Measurements from ENCODE around the gene USP4. TPM values are rescaled to one million over a fixed set of nuclear protein-coding genes. Genes with fewer than 3 reads are reported as not detected.
A peak's percentile ranks its signal among the peaks of the same experiment; 100 is the strongest.
"Not testable (repeated sequence)": the region's sequence is repeated elsewhere in the genome, so short reads cannot be mapped to it uniquely, and the experiment has no call there.

Gene USP4
- total and polyA plus RNA-seq, 2 experiments from 2014 or later, result 16.9 to 20.3 TPM

GRCh38 chr3:49333091-49333490 lies 6.8 kb downstream of the USP4 start:
- TF ChIP-seq CTCF (conservative IDR thresholded peaks at IDR 0.05; ENCODE audit: low read depth in 2 of 2) (no peak), NANOG (IDR thresholded peaks at IDR 0.05; ENCODE audit: borderline replicate concordance) (no peak), REST (IDR thresholded peaks at IDR 0.05; ENCODE audit: unreplicated experiment) (no peak)
- no peak for ATAC-seq

GRCh38 chr3:49329186-49329585 lies 10.7 kb downstream of the USP4 start:
- no peaks in the 10 kb centered on the region for H3K4me1 ChIP-seq (ENCODE audit: insufficient read depth)
- no peaks in the 10 kb centered on the region for H3K4me1 Mint-ChIP-seq
- H4K20me1 ChIP-seq (replicated peaks; ENCODE audit: insufficient read depth), result no peaks in the 10 kb centered on the region
- H3K4me3 Mint-ChIP-seq, result no peak overlapping the region
- H3K9me2 ChIP-seq (ENCODE audit: insufficient read depth), result no peaks in the 10 kb centered on the region
- H3F3A ChIP-seq (replicated peaks; ENCODE audit: low read depth), result 0 out of 2 replicates have a peak, but pooled peaks cover 2% of the 10 kb centered on the region
- H3K79me2 ChIP-seq (replicated peaks; ENCODE audit: insufficient read depth), result no peaks in the 10 kb centered on the region
- no peak overlapping the region for H2AFZ ChIP-seq
- no peak overlapping the region for H3K4me3 ChIP-seq
- TF ChIP-seq STAT1 (IDR thresholded peaks at IDR 0.05; ENCODE audit: unreplicated experiment) (no peak), ZNF331 (CRISPR knock-in tag; IDR thresholded peaks at IDR 0.05; ENCODE audit: low read depth) (no peak), JUNB (IDR thresholded peaks at IDR 0.05; ENCODE audit: unreplicated experiment) (no peak)
- H3K27me3 ChIP-seq (ENCODE audit: insufficient read depth), result no peaks in the 10 kb centered on the region
- no peak overlapping the region; the same call in 1 of the 2 replicates for H3K27ac Mint-ChIP-seq
- H3K36me3 Mint-ChIP-seq (ENCODE audit: low read depth), result peaks cover 72% of the 10 kb centered on the region
- H3K9me3 Mint-ChIP-seq, result no peaks in the 10 kb centered on the region
- no peak overlapping the region for H3K4me2 ChIP-seq
- no peak overlapping the region for H3K27ac ChIP-seq (ENCODE audit: low read depth)
- ATAC-seq, result no peak
- peaks cover 7% of the 10 kb centered on the region; the same call in 1 of the 2 replicates for H3K36me3 ChIP-seq (ENCODE audit: insufficient read depth)
- no peak for DNase-seq (ENCODE audit: low spot score)
- peaks cover 2% of the 10 kb centered on the region for H3K27me3 Mint-ChIP-seq (ENCODE audit: insufficient read depth, low read depth, poor library complexity)

More at GRCh38 chr3:49333091-49333490, 6.8 kb downstream of the USP4 start:
- Mint-ChIP-seq H3K4me3 (no peak overlapping the region), H3K27ac (no peak overlapping the region), H3K36me3 (ENCODE audit: low read depth) (peaks cover 58% of the 10 kb centered on the region; the same call in 2 of the 3 replicates), H3K9me3 (no peaks in the 10 kb centered on the region), H3K27me3 (ENCODE audit: insufficient read depth, low read depth, poor library complexity) (peaks cover 2% of the 10 kb centered on the region), H3K4me1 (peaks cover under 1% of the 10 kb centered on the region; the same call in 1 of the 3 replicates)
- Histone ChIP-seq H3K9me2 (ENCODE audit: insufficient read depth) (no peaks in the 10 kb centered on the region), H3K27me3 (ENCODE audit: insufficient read depth) (no peaks in the 10 kb centered on the region), H3K4me2 (no peak overlapping the region), H3K4me3 (no peak overlapping the region), H3K27ac (ENCODE audit: low read depth) (no peak overlapping the region), H2AFZ (no peak overlapping the region), H3K36me3 (ENCODE audit: insufficient read depth) (no peaks in the 10 kb centered on the region), H3F3A (replicated peaks; ENCODE audit: low read depth) (0 out of 2 replicates have a peak, but pooled peaks cover 2% of the 10 kb centered on the region), H3K79me2 (replicated peaks; ENCODE audit: insufficient read depth) (peaks cover 13% of the 10 kb centered on the region), H3K4me1 (ENCODE audit: insufficient read depth) (no peaks in the 10 kb centered on the region), H4K20me1 (replicated peaks; ENCODE audit: insufficient read depth) (no peaks in the 10 kb centered on the region)
- no peak for DNase-seq (ENCODE audit: low spot score)

GRCh38 chr3:49328350-49328749 lies 11.5 kb downstream of the USP4 start:
- H3K9me3 Mint-ChIP-seq; H3K9me2 ChIP-seq (ENCODE audit: insufficient read depth); H3K4me1 Mint-ChIP-seq; H3K27me3 ChIP-seq (ENCODE audit: insufficient read depth); H3K4me3 Mint-ChIP-seq; H3F3A ChIP-seq (replicated peaks; ENCODE audit: low read depth); DNase-seq (ENCODE audit: low spot score); H3K79me2 ChIP-seq (replicated peaks; ENCODE audit: insufficient read depth); H3K36me3 ChIP-seq (ENCODE audit: insufficient read depth); H3K27me3 Mint-ChIP-seq (ENCODE audit: insufficient read depth, low read depth, poor library complexity); H3K4me2 ChIP-seq; H3K4me1 ChIP-seq (ENCODE audit: insufficient read depth); H3K27ac ChIP-seq (ENCODE audit: low read depth); H2AFZ ChIP-seq; H3K4me3 ChIP-seq; H4K20me1 ChIP-seq (replicated peaks; ENCODE audit: insufficient read depth); ATAC-seq: not testable (repeated sequence)
- H3K27ac Mint-ChIP-seq, result peak overlapping the region; percentile 86
- peaks cover 68% of the 10 kb centered on the region for H3K36me3 Mint-ChIP-seq (ENCODE audit: low read depth)

Data from GM23338 (cell line).